PC-3 (cell line): Measurements from ENCODE around the gene MKLN1.

Experiments
- EZH2 ChIP-seq: fragments of 300-600 bp; sonication (generic); IDR thresholded peaks from one replicate; pipeline ENCODE4 v1.6.1; 2017; ENCODE audit warnings: antibody characterized with exemption, mild to moderate bottlenecking, low read length; ENCODE audit not compliant: unreplicated experiment
- TF ChIP-seq, protein P1 (sequence below): fragments of 300-600 bp; sonication (generic); conservative IDR thresholded peaks from 2 replicates; pipeline ENCODE4 v1.5.1; 2017; ENCODE audit warnings: antibody characterized with exemption, low read depth, mild to moderate bottlenecking, low read length

GRCh38 chr7:131482800-131483199 is 155.1 kb downstream of the MKLN1 start:
- TF ChIP-seq, protein P1, sequence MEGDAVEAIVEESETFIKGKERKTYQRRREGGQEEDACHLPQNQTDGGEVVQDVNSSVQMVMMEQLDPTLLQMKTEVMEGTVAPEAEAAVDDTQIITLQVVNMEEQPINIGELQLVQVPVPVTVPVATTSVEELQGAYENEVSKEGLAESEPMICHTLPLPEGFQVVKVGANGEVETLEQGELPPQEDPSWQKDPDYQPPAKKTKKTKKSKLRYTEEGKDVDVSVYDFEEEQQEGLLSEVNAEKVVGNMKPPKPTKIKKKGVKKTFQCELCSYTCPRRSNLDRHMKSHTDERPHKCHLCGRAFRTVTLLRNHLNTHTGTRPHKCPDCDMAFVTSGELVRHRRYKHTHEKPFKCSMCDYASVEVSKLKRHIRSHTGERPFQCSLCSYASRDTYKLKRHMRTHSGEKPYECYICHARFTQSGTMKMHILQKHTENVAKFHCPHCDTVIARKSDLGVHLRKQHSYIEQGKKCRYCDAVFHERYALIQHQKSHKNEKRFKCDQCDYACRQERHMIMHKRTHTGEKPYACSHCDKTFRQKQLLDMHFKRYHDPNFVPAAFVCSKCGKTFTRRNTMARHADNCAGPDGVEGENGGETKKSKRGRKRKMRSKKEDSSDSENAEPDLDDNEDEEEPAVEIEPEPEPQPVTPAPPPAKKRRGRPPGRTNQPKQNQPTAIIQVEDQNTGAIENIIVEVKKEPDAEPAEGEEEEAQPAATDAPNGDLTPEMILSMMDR = no peak
- no peak for TF ChIP-seq EZH2
